Measurements from ENCODE around the gene SLC47A2.

GRCh38 chr17:19750020-19750572 lies 33.7 kb upstream of the SLC47A2 start:
- TF ChIP-seq POLR2A (IDR thresholded peaks at IDR 0.05) (no peak), POLR2AphosphoS5 (IDR thresholded peaks at IDR 0.05; ENCODE audit: insufficient read depth in 1 of 2, low read depth in 1 of 2) (no peak)
- TF ChIP-seq, protein P1, sequence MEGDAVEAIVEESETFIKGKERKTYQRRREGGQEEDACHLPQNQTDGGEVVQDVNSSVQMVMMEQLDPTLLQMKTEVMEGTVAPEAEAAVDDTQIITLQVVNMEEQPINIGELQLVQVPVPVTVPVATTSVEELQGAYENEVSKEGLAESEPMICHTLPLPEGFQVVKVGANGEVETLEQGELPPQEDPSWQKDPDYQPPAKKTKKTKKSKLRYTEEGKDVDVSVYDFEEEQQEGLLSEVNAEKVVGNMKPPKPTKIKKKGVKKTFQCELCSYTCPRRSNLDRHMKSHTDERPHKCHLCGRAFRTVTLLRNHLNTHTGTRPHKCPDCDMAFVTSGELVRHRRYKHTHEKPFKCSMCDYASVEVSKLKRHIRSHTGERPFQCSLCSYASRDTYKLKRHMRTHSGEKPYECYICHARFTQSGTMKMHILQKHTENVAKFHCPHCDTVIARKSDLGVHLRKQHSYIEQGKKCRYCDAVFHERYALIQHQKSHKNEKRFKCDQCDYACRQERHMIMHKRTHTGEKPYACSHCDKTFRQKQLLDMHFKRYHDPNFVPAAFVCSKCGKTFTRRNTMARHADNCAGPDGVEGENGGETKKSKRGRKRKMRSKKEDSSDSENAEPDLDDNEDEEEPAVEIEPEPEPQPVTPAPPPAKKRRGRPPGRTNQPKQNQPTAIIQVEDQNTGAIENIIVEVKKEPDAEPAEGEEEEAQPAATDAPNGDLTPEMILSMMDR (IDR thresholded peaks at IDR 0.05): no peak

Measured in vagina (tissue), 2 donors.